Subcutaneous adipose tissue (tissue), 4 donors: ENCODE results near the gene ZNF155. TPM values are rescaled to one million over a fixed set of nuclear protein-coding genes. Genes with fewer than 3 reads are reported as not detected.

Experiments
- total RNA-seq, 4 donors: library from RNA; depleted of rRNA; stranded (reverse); fragments of >200 nt; gene quantifications; one replicate each; pipeline ENCODE4 v1.1.0, GENCODE V29; 2016
- TF ChIP-seq, protein P1 (sequence below): fragments of 450-650 bp; IDR thresholded peaks from one replicate; pipeline ENCODE4 v1.5.1; 2016; ENCODE audit warnings: low read depth, mild to moderate bottlenecking, control low read depth, antibody characterized with exemption, moderate library complexity

The ZNF155 gene
- total RNA-seq, 4 donors from 2014 or later: 6.0 to 13.8 (median 9.1) TPM

DNA sequence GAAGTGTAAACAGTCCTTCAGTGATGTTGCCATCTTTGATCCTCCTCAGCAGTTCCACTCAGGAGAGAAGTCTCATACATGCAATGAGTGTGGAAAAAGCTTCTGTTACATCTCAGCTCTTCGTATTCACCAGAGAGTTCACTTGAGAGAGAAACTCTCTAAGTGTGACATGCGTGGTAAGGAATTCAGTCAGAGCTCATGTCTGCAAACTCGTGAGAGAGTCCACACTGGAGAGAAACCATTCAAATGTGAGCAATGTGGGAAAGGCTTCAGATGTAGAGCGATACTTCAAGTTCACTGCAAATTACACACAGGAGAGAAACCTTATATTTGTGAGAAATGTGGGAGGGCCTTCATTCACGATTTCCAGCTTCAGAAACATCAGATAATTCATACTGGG, 26.5 kb downstream of the ZNF155 start:
- TF ChIP-seq, protein P1, sequence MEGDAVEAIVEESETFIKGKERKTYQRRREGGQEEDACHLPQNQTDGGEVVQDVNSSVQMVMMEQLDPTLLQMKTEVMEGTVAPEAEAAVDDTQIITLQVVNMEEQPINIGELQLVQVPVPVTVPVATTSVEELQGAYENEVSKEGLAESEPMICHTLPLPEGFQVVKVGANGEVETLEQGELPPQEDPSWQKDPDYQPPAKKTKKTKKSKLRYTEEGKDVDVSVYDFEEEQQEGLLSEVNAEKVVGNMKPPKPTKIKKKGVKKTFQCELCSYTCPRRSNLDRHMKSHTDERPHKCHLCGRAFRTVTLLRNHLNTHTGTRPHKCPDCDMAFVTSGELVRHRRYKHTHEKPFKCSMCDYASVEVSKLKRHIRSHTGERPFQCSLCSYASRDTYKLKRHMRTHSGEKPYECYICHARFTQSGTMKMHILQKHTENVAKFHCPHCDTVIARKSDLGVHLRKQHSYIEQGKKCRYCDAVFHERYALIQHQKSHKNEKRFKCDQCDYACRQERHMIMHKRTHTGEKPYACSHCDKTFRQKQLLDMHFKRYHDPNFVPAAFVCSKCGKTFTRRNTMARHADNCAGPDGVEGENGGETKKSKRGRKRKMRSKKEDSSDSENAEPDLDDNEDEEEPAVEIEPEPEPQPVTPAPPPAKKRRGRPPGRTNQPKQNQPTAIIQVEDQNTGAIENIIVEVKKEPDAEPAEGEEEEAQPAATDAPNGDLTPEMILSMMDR: no peak

DNA sequence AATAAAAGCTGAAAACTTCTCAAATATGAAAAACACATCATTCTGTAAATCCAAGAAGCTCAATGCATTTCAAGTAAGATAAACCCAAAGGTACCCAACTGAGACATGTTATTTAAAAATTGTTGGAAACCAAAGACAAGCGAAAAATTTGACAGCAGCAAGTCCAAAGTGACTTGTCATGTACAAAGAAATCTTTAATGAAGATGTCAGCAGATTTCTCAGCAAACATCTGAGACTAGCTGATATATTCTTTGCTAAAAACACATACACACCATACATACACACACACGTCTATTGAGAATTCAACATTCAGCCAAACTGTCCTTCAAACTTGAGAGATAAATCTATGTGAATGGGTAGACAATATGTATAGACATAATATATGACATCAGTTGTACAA, 35.5 kb downstream of the ZNF155 start:
- TF ChIP-seq, protein P1: no peak

DNA sequence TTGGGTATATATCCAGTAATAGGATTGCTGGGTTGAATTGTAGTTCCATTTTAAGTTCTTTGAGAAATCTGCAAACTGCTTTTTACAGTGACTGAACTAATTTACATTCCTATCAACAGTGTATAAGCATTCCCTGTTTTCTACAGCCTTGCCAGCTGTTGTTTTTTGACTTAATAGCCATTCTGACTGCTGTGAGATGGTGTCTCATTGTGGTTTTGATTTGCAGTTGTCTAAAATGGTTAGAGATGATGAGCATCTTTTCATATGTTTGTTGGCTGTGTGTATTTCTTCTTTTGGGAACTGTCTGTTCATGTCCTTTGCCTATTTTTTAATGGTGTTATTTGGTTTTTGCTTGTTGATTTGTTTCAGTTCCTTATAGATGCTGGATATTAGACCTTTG, 37.2 kb downstream of the ZNF155 start:
- TF ChIP-seq, protein P1: no peak

DNA sequence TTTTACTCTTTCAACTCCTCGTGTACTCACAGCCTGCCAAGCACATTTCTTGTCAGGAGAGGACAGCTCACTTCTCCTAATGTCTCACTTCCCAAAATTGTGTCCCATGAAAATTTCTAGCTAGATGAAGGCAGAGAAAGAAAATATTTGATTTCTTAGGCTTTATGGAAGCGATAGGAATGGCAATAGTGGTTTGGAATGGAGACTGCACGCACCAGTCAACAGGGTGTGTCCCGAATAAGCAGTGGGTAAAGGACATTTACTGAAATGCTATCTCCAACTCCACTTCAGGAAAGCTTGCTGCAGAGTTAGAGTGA, 40.9 kb downstream of the ZNF155 start:
- TF ChIP-seq, protein P1: no peak

DNA sequence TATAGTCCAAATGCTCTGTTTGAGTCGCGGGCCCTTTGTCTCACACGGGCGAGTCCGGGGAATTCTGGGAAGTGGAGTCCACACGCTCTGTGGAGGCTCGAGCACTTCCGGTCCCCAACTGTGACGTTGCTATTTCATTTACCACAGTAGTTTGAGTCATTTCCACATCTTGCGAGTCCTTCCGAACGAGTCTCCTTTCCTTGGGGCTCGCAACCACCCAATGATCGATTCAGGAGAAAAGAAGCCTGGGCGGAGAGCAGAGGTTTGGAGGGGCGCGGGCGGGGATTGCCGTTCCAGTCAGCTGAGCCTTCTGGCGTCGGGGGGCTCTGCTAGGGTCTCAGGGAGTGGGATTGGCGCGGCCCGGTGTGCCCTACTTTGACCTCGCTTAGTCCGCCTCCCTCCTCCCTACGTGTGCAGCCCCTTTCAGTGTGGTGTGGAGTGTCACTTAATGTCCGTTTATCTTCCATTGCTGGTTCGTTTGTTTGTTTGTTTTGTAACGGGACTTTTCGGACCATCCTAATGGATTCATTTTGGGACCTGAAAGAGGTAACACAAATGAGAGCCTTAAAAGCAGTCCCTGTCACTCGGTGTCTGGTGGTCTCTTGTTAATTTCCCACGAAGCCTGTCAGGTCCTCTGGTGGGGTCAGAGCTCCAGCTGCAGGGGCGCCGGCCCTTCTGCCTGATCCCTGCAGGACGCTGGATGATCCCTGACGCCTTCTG, 41.4 kb downstream of the ZNF155 start, which contains the start of gene ZNF222:
Gene ZNF222 (plus strand): TSS at position 163 of the 720 bp plus-strand sequence. CDS start 58 bp downstream, at position 221.
- TF ChIP-seq, protein P1: no peak

DNA sequence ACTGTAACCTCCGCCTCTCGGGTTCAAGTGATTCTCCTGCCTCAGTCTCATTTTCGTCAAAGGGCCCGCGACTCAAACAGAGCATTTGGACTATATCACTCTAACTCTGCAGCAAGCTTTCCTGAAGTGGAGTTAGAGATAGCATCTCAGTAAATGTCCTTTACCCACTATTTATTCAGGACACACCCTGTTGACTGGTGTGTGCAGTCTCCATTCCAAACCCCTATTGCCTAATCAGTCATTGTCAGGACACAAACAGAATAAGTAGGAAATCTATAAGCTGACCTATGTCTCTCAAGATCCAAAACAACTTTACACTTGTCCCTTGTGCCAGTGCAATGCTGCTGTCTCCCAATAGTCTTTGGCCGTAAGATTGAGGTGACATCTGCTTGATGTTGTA, 42.6 kb downstream of the ZNF155 start:
- TF ChIP-seq, protein P1: no peak

DNA sequence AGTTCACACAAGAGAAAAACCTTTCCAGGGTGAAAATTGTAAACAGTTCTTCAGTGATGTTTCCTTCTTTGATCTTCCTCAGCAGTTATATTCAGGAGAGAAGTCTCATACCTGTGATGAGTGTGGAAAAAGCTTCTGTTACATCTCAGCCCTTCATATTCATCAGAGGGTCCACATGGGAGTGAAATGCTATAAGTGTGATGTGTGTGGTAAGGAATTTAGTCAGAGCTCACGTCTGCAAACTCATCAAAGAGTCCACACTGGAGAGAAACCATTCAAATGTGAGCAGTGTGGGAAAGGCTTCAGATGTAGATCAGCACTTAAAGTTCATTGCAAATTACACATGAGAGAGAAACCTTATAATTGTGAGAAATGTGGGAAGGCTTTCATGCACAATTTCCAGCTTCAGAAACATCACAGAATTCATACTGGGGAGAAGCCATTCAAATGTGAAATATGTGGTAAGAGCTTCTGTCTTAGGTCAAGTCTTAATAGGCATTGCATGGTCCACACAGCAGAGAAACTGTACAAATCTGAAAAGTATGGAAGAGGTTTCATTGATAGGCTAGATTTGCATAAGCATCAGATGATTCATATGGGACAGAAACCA, 48.1 kb downstream of the ZNF155 start:
- TF ChIP-seq, protein P1: no peak
